ENCODE data around the gene TLR8.

Gene TLR8

GRCh38 chrX:12949927-12950656, 43.7 kb downstream of the TLR8 start:
- peak overlapping the region; percentile 26 for H3K4me3 ChIP-seq (ENCODE audit: low read depth, low read length)
- TF ChIP-seq CTCF (IDR thresholded peaks at IDR 0.05; ENCODE audit: borderline replicate concordance, insufficient read depth, low read depth, low read length): no peak

DNA sequence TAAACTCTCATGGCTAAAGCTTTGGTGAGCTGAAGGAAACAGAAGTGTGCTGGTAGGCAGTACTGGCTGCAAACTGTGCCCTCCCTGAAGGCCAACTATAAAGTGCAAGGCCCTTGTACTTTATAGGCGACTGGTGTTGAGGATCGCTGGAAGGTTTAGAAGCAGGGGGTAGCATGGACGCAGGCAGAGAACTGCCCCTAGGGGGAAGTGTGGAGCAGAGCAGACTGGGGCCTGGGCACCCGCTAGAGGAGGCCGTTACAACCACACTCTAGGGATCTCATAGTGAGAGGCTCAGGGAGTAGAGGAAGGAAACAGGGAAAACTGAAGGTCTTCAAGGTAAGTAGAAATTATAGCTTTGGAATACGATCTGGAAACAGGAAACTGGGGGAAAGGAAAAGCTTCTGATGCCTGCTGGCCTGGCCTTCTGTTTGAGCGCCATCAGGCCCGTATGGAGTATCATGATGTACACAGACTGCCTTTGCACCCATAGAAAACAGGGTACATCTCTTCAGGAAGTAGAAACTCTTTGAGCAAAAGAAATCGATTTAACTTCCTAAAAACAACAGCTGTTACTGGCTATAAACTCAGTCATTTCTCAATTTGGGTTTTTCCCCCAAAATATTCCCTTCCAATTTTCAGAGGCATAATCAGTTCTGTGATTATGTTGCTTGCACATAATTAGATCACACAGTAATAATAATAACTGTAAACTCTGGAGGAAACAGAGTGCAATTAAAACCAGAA, 44.6 kb downstream of the TLR8 start:
- peak; percentile 96 for TF ChIP-seq CTCF (IDR thresholded peaks at IDR 0.05; ENCODE audit: borderline replicate concordance, insufficient read depth, low read depth, low read length)
- H3K4me3 ChIP-seq (ENCODE audit: low read depth, low read length): peak overlapping the region; percentile 49

- TF ChIP-seq CTCF (IDR thresholded peaks at IDR 0.05; ENCODE audit: borderline replicate concordance, insufficient read depth, low read depth, low read length): no peak
- peak overlapping the region; percentile 31 for H3K4me3 ChIP-seq (ENCODE audit: low read depth, low read length)
Observed at GRCh38 chrX:12951595-12951975, 45.2 kb downstream of the TLR8 start.

GRCh38 chrX:12953420-12953819, 47.0 kb downstream of the TLR8 start:
- no peak for TF ChIP-seq CTCF (IDR thresholded peaks at IDR 0.05; ENCODE audit: borderline replicate concordance, insufficient read depth, low read depth, low read length)
- no peak overlapping the region for H3K4me3 ChIP-seq (ENCODE audit: low read depth, low read length)

GRCh38 chrX:12954376-12954775, 48.0 kb downstream of the TLR8 start:
- H3K4me3 ChIP-seq (ENCODE audit: low read depth, low read length): peak overlapping the region; percentile 40
- no peak for TF ChIP-seq CTCF (IDR thresholded peaks at IDR 0.05; ENCODE audit: borderline replicate concordance, insufficient read depth, low read depth, low read length)

GRCh38 chrX:12954981-12955380, 48.6 kb downstream of the TLR8 start:
- no peak for TF ChIP-seq CTCF (IDR thresholded peaks at IDR 0.05; ENCODE audit: borderline replicate concordance, insufficient read depth, low read depth, low read length)
- H3K4me3 ChIP-seq (ENCODE audit: low read depth, low read length): peak overlapping the region; percentile 40
